Gastroesophageal sphincter (tissue), 4 donors: ENCODE data around the gene SNX13. TPM values are rescaled to one million over a fixed set of nuclear protein-coding genes. Genes with fewer than 3 reads are reported as not detected.

Experiments used
- ATAC-seq: fragments of 150-250 bp; one replicate; pipeline ENCODE4 v1.9.1; 2016; ENCODE audit warnings: mild to moderate bottlenecking, moderate library complexity
- H3K27ac ChIP-seq, 4 donors: fragments of 200-600 bp; sonication (generic) in 3 of 4; 1 replicate in 3 of 4; 2 replicates in 1 of 4; pipeline ENCODE4 v1.5.1; 2016 to 2019
- H3K27me3 ChIP-seq: fragments of 200-600 bp; sonication (generic); one replicate; pipeline ENCODE4 v1.5.1; 2019
- H3K36me3 ChIP-seq, 2 donors: fragments of 200-600 bp; sonication (generic); one replicate each; pipeline ENCODE4 v1.5.1; 2019; ENCODE audit warnings: control low read depth in 1 of 2
- H3K4me1 ChIP-seq, 3 donors: fragments of 200-600 bp; sonication (generic); 1 replicate in 2 of 3; 2 replicates in 1 of 3; pipeline ENCODE4 v1.5.1; 2016 to 2019; ENCODE audit warnings: control low read depth in 2 of 3
- H3K4me3 ChIP-seq, 2 donors: fragments of 200-600 bp; sonication (generic); one replicate each; pipeline ENCODE4 v1.5.1; 2019; ENCODE audit warnings: mild to moderate bottlenecking in 1 of 2, moderate library complexity in 1 of 2
- H3K9me3 ChIP-seq, 3 donors: fragments of 200-600 bp; sonication (generic); one replicate each; pipeline ENCODE4 v1.5.1; 2017 to 2019; ENCODE audit warnings: control low read depth in 2 of 3
- CTCF ChIP-seq, 4 experiments: fragments of 200-600 bp in 2 of 4; fragments of 450-650 bp in 2 of 4; sonication (generic) in 1 of 4; IDR thresholded peaks; one replicate each; pipeline ENCODE4 v1.5.1; 2017 to 2019; ENCODE audit warnings: antibody characterized with exemption in 4 of 4, mild to moderate bottlenecking in 2 of 4, moderate library complexity in 2 of 4
- EP300 ChIP-seq: sonication (generic); formaldehyde crosslinking; IDR thresholded peaks from one replicate; pipeline ENCODE4 v1.6.1; 2017; ENCODE audit warnings: antibody characterized with exemption, mild to moderate bottlenecking
- POLR2A ChIP-seq, 2 donors: fragments of 450-650 bp; IDR thresholded peaks; one replicate each; pipeline ENCODE4 v1.6.1; 2017; ENCODE audit warnings: antibody characterized with exemption in 2 of 2, mild to moderate bottlenecking in 2 of 2, moderate library complexity in 1 of 2
- POLR2AphosphoS5 ChIP-seq: sonication (generic); formaldehyde crosslinking; IDR thresholded peaks from one replicate; pipeline ENCODE4 v1.6.1; 2017; ENCODE audit warnings: antibody characterized with exemption
- WGBS, 2 donors: methylation state at CpG; one replicate each; pipeline ENCODE4 v1.1.5; 2018; ENCODE audit warnings: low coverage in 1 of 2; 5-methylcytosine and 5-hydroxymethylcytosine counted together
- total RNA-seq, 4 donors: library from RNA; depleted of rRNA; stranded (reverse); fragments of >200 nt; gene quantifications; one replicate each; pipeline ENCODE4 v1.1.0, GENCODE V29; 2016

The SNX13 gene
- total RNA-seq, 4 donors from 2014 or later, result 39.2 to 99.3 (median 57.0) TPM

- no peak for TF ChIP-seq POLR2AphosphoS5
- no peak for TF ChIP-seq POLR2A (IDR thresholded peaks at IDR 0.05)
- TF ChIP-seq CTCF (IDR thresholded peaks at IDR 0.05), result no peak
- no peak for TF ChIP-seq EP300
- no peak for ATAC-seq
- no peaks in the 10 kb centered on the region for H3K36me3 ChIP-seq
- no peak overlapping the region for H3K27ac ChIP-seq
- no peak overlapping the region for H3K4me3 ChIP-seq
- H3K4me1 ChIP-seq, result no peaks in the 10 kb centered on the region
- no peaks in the 10 kb centered on the region for H3K27me3 ChIP-seq
- no peaks in the 10 kb centered on the region for H3K9me3 ChIP-seq
These were observed 158.1 kb downstream of the SNX13 start for GRCh38 chr7:17782216-17782549.

GRCh38 chr7:17781491-17782215, 158.6 kb downstream of the SNX13 start:
- Histone ChIP-seq H3K27ac (no peak overlapping the region), H3K27me3 (no peaks in the 10 kb centered on the region), H3K4me3 (no peak overlapping the region), H3K4me1 (no peaks in the 10 kb centered on the region), H3K36me3 (no peaks in the 10 kb centered on the region), H3K9me3 (no peaks in the 10 kb centered on the region)
- TF ChIP-seq POLR2AphosphoS5 (no peak), EP300 (no peak), POLR2A (IDR thresholded peaks at IDR 0.05) (no peak), CTCF (IDR thresholded peaks at IDR 0.05) (no peak)
- WGBS, 2 donors, result 62 to 64% methylated on average over 7 of the region's 7 CpGs
- ATAC-seq, result no peak

- WGBS, 2 donors, result 89% methylated on average over 1 of the region's 1 CpG; no CpG with 5 or more reads in 1 of the 2 donors
- TF ChIP-seq EP300, result no peak
- no peak for TF ChIP-seq POLR2A (IDR thresholded peaks at IDR 0.05)
- TF ChIP-seq POLR2AphosphoS5, result no peak
- no peak for TF ChIP-seq CTCF (IDR thresholded peaks at IDR 0.05)
- no peaks in the 10 kb centered on the region for H3K36me3 ChIP-seq
These were observed 160.9 kb downstream of the SNX13 start for GRCh38 chr7:17779381-17779780.

GRCh38 chr7:17774716-17775288, 165.5 kb downstream of the SNX13 start:
- H3K9me3 ChIP-seq, result no peaks in the 10 kb centered on the region
- no peak for ATAC-seq
- no peaks in the 10 kb centered on the region for H3K27me3 ChIP-seq
- H3K36me3 ChIP-seq, result no peaks in the 10 kb centered on the region
- WGBS, 2 donors, result 38 to 62% methylated on average over 3 of the region's 3 CpGs
- TF ChIP-seq CTCF (IDR thresholded peaks at IDR 0.05) (no peak), POLR2A (IDR thresholded peaks at IDR 0.05) (no peak), POLR2AphosphoS5 (no peak), EP300 (no peak)
- no peak overlapping the region for H3K4me3 ChIP-seq
- no peak overlapping the region for H3K27ac ChIP-seq
- H3K4me1 ChIP-seq, result no peaks in the 10 kb centered on the region

More at GRCh38 chr7:17779381-17779780, 160.9 kb downstream of the SNX13 start:
- no peaks in the 10 kb centered on the region for H3K9me3 ChIP-seq
- H3K27me3 ChIP-seq, result no peaks in the 10 kb centered on the region
- ATAC-seq, result no peak
- H3K4me1 ChIP-seq, result no peaks in the 10 kb centered on the region
- no peak overlapping the region for H3K4me3 ChIP-seq
- H3K27ac ChIP-seq, result no peak overlapping the region

- Histone ChIP-seq H3K4me1 (no peaks in the 10 kb centered on the region), H3K27me3 (no peaks in the 10 kb centered on the region), H3K4me3 (no peak overlapping the region), H3K27ac (no peak overlapping the region), H3K36me3 (no peaks in the 10 kb centered on the region), H3K9me3 (no peaks in the 10 kb centered on the region)
- WGBS, 2 donors, result 100% methylated on average over 1 to 2 of the region's 2 CpGs
- ATAC-seq, result no peak
- TF ChIP-seq POLR2AphosphoS5 (no peak), EP300 (no peak), CTCF (IDR thresholded peaks at IDR 0.05) (no peak), POLR2A (IDR thresholded peaks at IDR 0.05) (no peak)
These were observed 166.0 kb downstream of the SNX13 start for GRCh38 chr7:17774248-17774647.
